Glutamatergic neuron (in vitro differentiated cells): ENCODE measurements around the gene SEPTIN7. TPM values are rescaled to one million over a fixed set of nuclear protein-coding genes. Genes with fewer than 3 reads are reported as not detected.

ENCODE experiments used
- DNase-seq: peaks from one replicate; pipeline ENCODE4 v3.0.0; 2022
- H3K27ac Mint-ChIP-seq: one replicate; pipeline ENCODE4 v1.8.0; 2020; ENCODE audit warnings: mild to moderate bottlenecking, mixed read lengths, inconsistent platforms; ENCODE audit not compliant: unreplicated experiment
- H3K27me3 Mint-ChIP-seq: one replicate; pipeline ENCODE4 v1.8.0; 2020; ENCODE audit warnings: mild to moderate bottlenecking, moderate library complexity, mixed read lengths, inconsistent platforms; ENCODE audit not compliant: unreplicated experiment
- H3K36me3 Mint-ChIP-seq: one replicate; pipeline ENCODE4 v1.8.0; 2020; ENCODE audit warnings: mild to moderate bottlenecking, mixed read lengths, inconsistent platforms; ENCODE audit not compliant: unreplicated experiment
- H3K4me1 Mint-ChIP-seq: one replicate; pipeline ENCODE4 v1.8.0; 2020; ENCODE audit warnings: mild to moderate bottlenecking, low read depth, mixed read lengths, inconsistent platforms; ENCODE audit not compliant: unreplicated experiment
- H3K4me3 Mint-ChIP-seq: one replicate; pipeline ENCODE4 v1.8.0; 2020; ENCODE audit warnings: mild to moderate bottlenecking, mixed read lengths, inconsistent platforms; ENCODE audit not compliant: unreplicated experiment
- H3K9me3 Mint-ChIP-seq: one replicate; pipeline ENCODE4 v1.8.0; 2020; ENCODE audit warnings: mild to moderate bottlenecking, moderate library complexity, mixed read lengths, inconsistent platforms; ENCODE audit not compliant: unreplicated experiment
- CTCF ChIP-seq: fragments of 200-600 bp; sonication (generic); IDR thresholded peaks from one replicate; pipeline ENCODE4 v1.5.0; 2021; ENCODE audit not compliant: partially characterized antibody, unreplicated experiment
- total RNA-seq: library from RNA; stranded (reverse); fragmentation: NEBNext Ultra II Directional; extraction: Animal tissue kit (Norgen Biotek cat#: 25700); gene quantifications from one replicate; pipeline ENCODE4 v1.2.1, GENCODE V29; 2021; ENCODE audit not compliant: unreplicated experiment

Gene SEPTIN7
- total RNA-seq, 1 donor from 2014 or later = 189 TPM

GRCh38 chr7:35817181-35817580, 16.3 kb downstream of the SEPTIN7 start:
- peaks cover 10% of the 10 kb centered on the region for H3K9me3 Mint-ChIP-seq
- H3K4me3 Mint-ChIP-seq = no peak overlapping the region
- H3K36me3 Mint-ChIP-seq = peaks cover 8% of the 10 kb centered on the region
- DNase-seq = no peak
- no peak overlapping the region for H3K27ac Mint-ChIP-seq
- no peaks in the 10 kb centered on the region for H3K4me1 Mint-ChIP-seq
- no peak for TF ChIP-seq CTCF
- H3K27me3 Mint-ChIP-seq = peaks cover 2% of the 10 kb centered on the region

- Mint-ChIP-seq H3K9me3 (peaks cover 10% of the 10 kb centered on the region), H3K4me1 (no peaks in the 10 kb centered on the region)
- no peak for TF ChIP-seq CTCF
Measured at GRCh38 chr7:35817930-35818329, 17.1 kb downstream of the SEPTIN7 start.

GRCh38 chr7:35818513-35818912, 17.7 kb downstream of the SEPTIN7 start:
- Mint-ChIP-seq H3K4me3 (no peak overlapping the region), H3K27ac (no peak overlapping the region), H3K9me3 (peaks cover 10% of the 10 kb centered on the region), H3K4me1 (peaks cover 2% of the 10 kb centered on the region), H3K27me3 (peaks cover 2% of the 10 kb centered on the region), H3K36me3 (peaks cover 17% of the 10 kb centered on the region)
- DNase-seq = no peak
- no peak for TF ChIP-seq CTCF

More at GRCh38 chr7:35817930-35818329, 17.1 kb downstream of the SEPTIN7 start:
- peaks cover 2% of the 10 kb centered on the region for H3K27me3 Mint-ChIP-seq
- H3K36me3 Mint-ChIP-seq = peaks cover 13% of the 10 kb centered on the region
- no peak for DNase-seq
- no peak overlapping the region for H3K27ac Mint-ChIP-seq
- H3K4me3 Mint-ChIP-seq = no peak overlapping the region

- Mint-ChIP-seq H3K36me3 (peaks cover 18% of the 10 kb centered on the region), H3K27ac (no peak overlapping the region), H3K9me3 (peaks cover 10% of the 10 kb centered on the region), H3K4me3 (no peak overlapping the region), H3K27me3 (peaks cover 2% of the 10 kb centered on the region), H3K4me1 (peaks cover 2% of the 10 kb centered on the region)
- TF ChIP-seq CTCF = no peak
- DNase-seq = no peak
Measured at GRCh38 chr7:35819310-35819709, 18.5 kb downstream of the SEPTIN7 start.

- peaks cover 18% of the 10 kb centered on the region for H3K36me3 Mint-ChIP-seq
- peaks cover 10% of the 10 kb centered on the region for H3K9me3 Mint-ChIP-seq
- TF ChIP-seq CTCF = no peak
- DNase-seq = no peak
- H3K27ac Mint-ChIP-seq = no peak overlapping the region
- no peak overlapping the region for H3K4me3 Mint-ChIP-seq
- H3K4me1 Mint-ChIP-seq = peaks cover 2% of the 10 kb centered on the region
- peaks cover 2% of the 10 kb centered on the region for H3K27me3 Mint-ChIP-seq
Measured at GRCh38 chr7:35819954-35820703, 19.3 kb downstream of the SEPTIN7 start.
